Activated naive CD8-positive, alpha-beta T cell treated with anti-CD3 and anti-CD28 coated beads, Interleukin-2, amount 50 U/mL, for 16 hours (primary cell): Measurements from ENCODE around the gene PHLPP1.

Experiments used
- DNase-seq: peaks from one replicate; pipeline ENCODE4 v3.0.0-alpha.2; 2020; ENCODE audit warnings: low read depth, low spot score

PHLPP1 gene

GRCh38 chr18:62772860-62773584 is 57.7 kb downstream of the PHLPP1 start:
- no peak for DNase-seq

GRCh38 chr18:62773691-62774090 is 58.4 kb downstream of the PHLPP1 start:
- no peak for DNase-seq

- DNase-seq: no peak
These were observed 60.8 kb downstream of the PHLPP1 start for GRCh38 chr18:62776024-62776570.

- DNase-seq: no peak
These were observed 62.5 kb downstream of the PHLPP1 start for GRCh38 chr18:62777814-62778213.

- no peak for DNase-seq
These were observed 63.9 kb downstream of the PHLPP1 start for GRCh38 chr18:62778976-62779869.

GRCh38 chr18:62781262-62781661 is 65.9 kb downstream of the PHLPP1 start:
- DNase-seq: no peak

GRCh38 chr18:62781893-62782292 is 66.6 kb downstream of the PHLPP1 start:
- DNase-seq: no peak

GRCh38 chr18:62784338-62784965 is 69.1 kb downstream of the PHLPP1 start:
- no peak for DNase-seq

- no peak for DNase-seq
These were observed 69.6 kb downstream of the PHLPP1 start for GRCh38 chr18:62784966-62785413.

- no peak for DNase-seq
These were observed 71.3 kb downstream of the PHLPP1 start for GRCh38 chr18:62786689-62787088.

GRCh38 chr18:62788111-62788510 is 72.8 kb downstream of the PHLPP1 start:
- no peak for DNase-seq

GRCh38 chr18:62788876-62789275 is 73.5 kb downstream of the PHLPP1 start:
- DNase-seq: no peak

- no peak for DNase-seq
These were observed 75.8 kb downstream of the PHLPP1 start for GRCh38 chr18:62790871-62791772.

GRCh38 chr18:62792016-62792415 is 76.7 kb downstream of the PHLPP1 start:
- DNase-seq: no peak

GRCh38 chr18:62795813-62796212 is 80.5 kb downstream of the PHLPP1 start:
- DNase-seq: no peak

GRCh38 chr18:62796216-62796621 is 80.9 kb downstream of the PHLPP1 start:
- DNase-seq: no peak

GRCh38 chr18:62797329-62797728 is 82.0 kb downstream of the PHLPP1 start:
- DNase-seq: no peak

GRCh38 chr18:62799977-62800376 is 84.6 kb downstream of the PHLPP1 start:
- no peak for DNase-seq

GRCh38 chr18:62802523-62802922 is 87.2 kb downstream of the PHLPP1 start:
- no peak for DNase-seq

GRCh38 chr18:62807396-62807795 is 92.1 kb downstream of the PHLPP1 start:
- DNase-seq: no peak

- DNase-seq: no peak
These were observed 92.8 kb downstream of the PHLPP1 start for GRCh38 chr18:62808123-62808522.
